ENCODE results near the gene HYAL1.
A peak's percentile ranks its signal among the peaks of the same experiment; 100 is the strongest.
"Not testable (repeated sequence)": the region's sequence is repeated elsewhere in the genome, so short reads cannot be mapped to it uniquely, and the experiment has no call there.

The HYAL1 gene

GRCh38 chr3:50264383-50264963 lies 38.9 kb downstream of the HYAL1 start:
- no peaks in the 10 kb centered on the region for H3K36me3 ChIP-seq (ENCODE audit: insufficient read depth, low read length)
- peaks cover 45% of the 10 kb centered on the region for H3K4me1 ChIP-seq (ENCODE audit: control insufficient read depth, insufficient read depth, low read length, unreplicated experiment)
- no peaks in the 10 kb centered on the region for H3K27me3 ChIP-seq (ENCODE audit: insufficient read depth, low read length)
- no peak overlapping the region for H2AFZ ChIP-seq (ENCODE audit: low read length, unreplicated experiment)
- no peak overlapping the region for H3K4me3 ChIP-seq (ENCODE audit: low read depth, low read length)
- H3K79me2 ChIP-seq (ENCODE audit: control insufficient read depth, insufficient read depth, low read length, unreplicated experiment) = no peaks in the 10 kb centered on the region
- no peak overlapping the region for H3K27ac ChIP-seq (ENCODE audit: low read depth, low read length)

GRCh38 chr3:50263478-50264382 lies 39.6 kb downstream of the HYAL1 start:
- Histone ChIP-seq H3K4me3 (ENCODE audit: low read depth, low read length) (no peak overlapping the region), H3K27ac (ENCODE audit: low read depth, low read length) (peak overlapping the region; percentile 36; the same call in 1 of the 2 replicates), H2AFZ (ENCODE audit: low read length, unreplicated experiment) (no peak overlapping the region), H3K36me3 (ENCODE audit: insufficient read depth, low read length) (no peaks in the 10 kb centered on the region), H3K79me2 (ENCODE audit: control insufficient read depth, insufficient read depth, low read length, unreplicated experiment) (no peaks in the 10 kb centered on the region), H3K4me1 (ENCODE audit: control insufficient read depth, insufficient read depth, low read length, unreplicated experiment) (peaks cover 39% of the 10 kb centered on the region), H3K27me3 (ENCODE audit: insufficient read depth, low read length) (no peaks in the 10 kb centered on the region)

DNA sequence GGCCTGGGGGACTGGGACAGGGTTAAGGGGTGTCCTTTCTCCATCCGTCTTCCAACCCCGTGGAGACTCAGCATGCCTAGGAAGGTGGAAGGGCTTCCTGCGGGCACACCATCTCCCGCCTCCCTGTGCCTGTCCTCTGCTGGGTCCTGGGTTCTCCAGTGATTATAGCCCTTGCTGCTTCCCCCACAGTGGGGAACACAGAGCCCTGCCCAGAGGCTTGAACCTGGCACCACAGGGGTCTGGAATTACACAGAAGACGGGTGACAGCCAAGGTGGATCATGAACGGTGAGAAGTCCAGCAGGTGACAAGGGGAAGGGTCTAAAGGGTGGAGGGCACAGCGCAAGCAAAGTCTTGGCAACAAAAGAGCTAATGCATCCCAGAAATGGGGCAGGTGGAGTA lies 40.6 kb downstream of the HYAL1 start:
- Histone ChIP-seq H2AFZ (ENCODE audit: low read length, unreplicated experiment) (no peak overlapping the region), H3K4me3 (ENCODE audit: low read depth, low read length) (no peak overlapping the region), H3K27me3 (ENCODE audit: insufficient read depth, low read length) (no peaks in the 10 kb centered on the region), H3K36me3 (ENCODE audit: insufficient read depth, low read length) (no peaks in the 10 kb centered on the region), H3K27ac (ENCODE audit: low read depth, low read length) (no peak overlapping the region), H3K4me1 (ENCODE audit: control insufficient read depth, insufficient read depth, low read length, unreplicated experiment) (peaks cover 35% of the 10 kb centered on the region), H3K79me2 (ENCODE audit: control insufficient read depth, insufficient read depth, low read length, unreplicated experiment) (no peaks in the 10 kb centered on the region)

DNA sequence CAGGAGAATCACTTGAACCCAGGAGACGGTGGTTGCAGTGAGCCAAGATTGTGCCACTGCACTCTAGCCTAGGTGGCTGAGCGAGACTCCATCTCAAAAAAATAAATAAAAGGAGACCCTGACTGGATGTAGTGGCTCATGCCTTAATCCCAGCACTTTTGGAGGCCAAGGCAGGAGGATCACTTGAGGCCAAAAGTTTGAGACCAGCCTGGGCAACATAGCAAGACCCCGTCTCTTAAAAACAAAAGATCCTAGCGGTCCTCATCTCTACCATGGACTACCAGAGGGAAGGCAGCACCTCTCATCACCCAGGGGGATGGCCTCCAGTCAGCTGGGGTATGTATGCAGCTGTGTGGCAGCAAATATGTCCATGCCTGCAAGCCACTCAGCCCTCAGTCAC lies 41.2 kb downstream of the HYAL1 start:
- H3K27ac ChIP-seq (ENCODE audit: low read depth, low read length); H3K79me2 ChIP-seq (ENCODE audit: control insufficient read depth, insufficient read depth, low read length, unreplicated experiment); H2AFZ ChIP-seq (ENCODE audit: low read length, unreplicated experiment); H3K27me3 ChIP-seq (ENCODE audit: insufficient read depth, low read length); H3K4me3 ChIP-seq (ENCODE audit: low read depth, low read length); H3K36me3 ChIP-seq (ENCODE audit: insufficient read depth, low read length): not testable (repeated sequence)
- H3K4me1 ChIP-seq (ENCODE audit: control insufficient read depth, insufficient read depth, low read length, unreplicated experiment) = peaks cover 35% of the 10 kb centered on the region

- Histone ChIP-seq H2AFZ (ENCODE audit: low read length, unreplicated experiment) (no peak overlapping the region), H3K4me1 (ENCODE audit: control insufficient read depth, insufficient read depth, low read length, unreplicated experiment) (peaks cover 35% of the 10 kb centered on the region), H3K36me3 (ENCODE audit: insufficient read depth, low read length) (peaks cover 9% of the 10 kb centered on the region), H3K27ac (ENCODE audit: low read depth, low read length) (no peak overlapping the region), H3K27me3 (ENCODE audit: insufficient read depth, low read length) (no peaks in the 10 kb centered on the region), H3K79me2 (ENCODE audit: control insufficient read depth, insufficient read depth, low read length, unreplicated experiment) (peaks cover 4% of the 10 kb centered on the region), H3K4me3 (ENCODE audit: low read depth, low read length) (no peak overlapping the region)
These were observed 41.9 kb downstream of the HYAL1 start for GRCh38 chr3:50261505-50261904.

DNA sequence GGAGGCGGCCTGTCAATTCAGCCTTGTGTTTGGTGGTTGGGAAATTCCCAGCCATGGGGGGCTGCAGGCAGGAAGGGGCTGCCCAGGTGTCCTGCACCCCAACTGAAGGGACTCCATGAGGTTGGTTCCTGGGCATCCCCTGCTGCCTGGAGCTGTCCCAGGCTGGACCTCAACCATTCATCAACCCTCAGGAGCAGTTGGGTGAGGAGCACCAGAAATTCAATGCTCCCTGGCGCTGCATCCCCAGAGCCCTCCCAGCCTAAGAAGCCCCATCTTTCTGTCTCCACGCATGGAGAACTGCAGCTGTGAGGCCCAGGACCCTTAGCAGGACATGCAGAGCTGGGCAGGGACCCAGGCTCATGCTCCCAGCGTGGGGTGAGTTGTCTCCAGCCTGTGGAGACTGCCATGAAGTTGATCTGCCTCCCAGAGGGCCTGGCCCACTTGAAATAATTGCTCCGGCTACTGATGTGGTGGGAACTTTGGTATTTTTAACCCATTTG lies 42.4 kb downstream of the HYAL1 start:
- peak overlapping the region; percentile 74 for H3K4me3 ChIP-seq (ENCODE audit: low read depth, low read length)
- H3K27me3 ChIP-seq (ENCODE audit: insufficient read depth, low read length) = no peaks in the 10 kb centered on the region
- H3K27ac ChIP-seq (ENCODE audit: low read depth, low read length) = no peak overlapping the region
- H3K79me2 ChIP-seq (ENCODE audit: control insufficient read depth, insufficient read depth, low read length, unreplicated experiment) = peaks cover 4% of the 10 kb centered on the region
- H3K36me3 ChIP-seq (ENCODE audit: insufficient read depth, low read length) = peaks cover 10% of the 10 kb centered on the region
- peaks cover 35% of the 10 kb centered on the region for H3K4me1 ChIP-seq (ENCODE audit: control insufficient read depth, insufficient read depth, low read length, unreplicated experiment)
- no peak overlapping the region for H2AFZ ChIP-seq (ENCODE audit: low read length, unreplicated experiment)

DNA sequence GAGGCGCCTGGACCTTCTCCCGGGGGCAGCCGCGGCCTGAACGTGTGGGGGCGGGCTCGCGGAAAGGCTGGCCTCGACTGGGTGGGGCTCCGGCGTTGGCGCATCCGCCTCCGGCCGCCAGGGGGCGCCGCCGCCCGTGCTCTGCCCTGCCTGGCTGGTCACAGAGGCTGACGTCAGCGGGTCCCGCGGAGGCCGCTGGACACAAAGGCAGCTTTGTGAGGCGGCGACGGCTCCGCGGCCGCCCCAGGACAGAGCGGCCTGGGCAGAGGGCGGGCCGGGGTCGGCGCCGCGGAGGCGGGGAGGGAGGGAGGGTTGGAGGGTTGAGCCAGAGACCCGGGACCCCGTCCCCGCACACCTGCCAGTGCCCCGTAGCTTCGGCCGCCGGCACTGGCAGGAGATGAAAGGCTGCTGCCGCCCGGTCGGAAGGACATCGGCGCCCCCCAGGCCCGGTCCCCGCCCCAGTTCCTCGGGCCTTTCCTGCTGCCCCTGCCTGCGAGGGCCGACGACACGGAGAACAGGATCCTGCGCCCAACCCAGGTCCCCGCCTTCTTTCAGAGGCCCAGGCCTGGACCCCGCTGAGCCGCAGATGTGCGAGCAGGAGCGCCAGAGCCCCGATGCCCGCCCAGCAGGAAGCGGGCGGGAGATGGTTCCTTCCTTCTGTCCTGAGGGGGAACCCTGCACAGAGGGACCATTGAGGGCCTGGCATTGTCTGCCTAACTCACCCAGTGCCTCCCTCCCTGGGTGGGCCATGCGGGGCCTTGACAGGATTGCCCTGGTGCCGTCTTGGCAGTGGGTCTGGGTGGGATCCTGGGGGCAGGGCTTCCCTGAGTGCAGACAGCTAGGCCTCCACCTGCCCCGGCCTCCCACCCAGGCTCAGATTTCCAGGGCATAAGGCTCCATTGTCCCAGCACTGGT lies 43.1 kb downstream of the HYAL1 start:
- Histone ChIP-seq H3K36me3 (ENCODE audit: insufficient read depth, low read length) (peaks cover 10% of the 10 kb centered on the region), H2AFZ (ENCODE audit: low read length, unreplicated experiment) (peak overlapping the region; percentile 17), H3K4me1 (ENCODE audit: control insufficient read depth, insufficient read depth, low read length, unreplicated experiment) (peaks cover 36% of the 10 kb centered on the region), H3K27me3 (ENCODE audit: insufficient read depth, low read length) (no peaks in the 10 kb centered on the region), H3K79me2 (ENCODE audit: control insufficient read depth, insufficient read depth, low read length, unreplicated experiment) (peaks cover 7% of the 10 kb centered on the region), H3K27ac (ENCODE audit: low read depth, low read length) (peak overlapping the region; percentile 61), H3K4me3 (ENCODE audit: low read depth, low read length) (peak overlapping the region; percentile 74)

DNA sequence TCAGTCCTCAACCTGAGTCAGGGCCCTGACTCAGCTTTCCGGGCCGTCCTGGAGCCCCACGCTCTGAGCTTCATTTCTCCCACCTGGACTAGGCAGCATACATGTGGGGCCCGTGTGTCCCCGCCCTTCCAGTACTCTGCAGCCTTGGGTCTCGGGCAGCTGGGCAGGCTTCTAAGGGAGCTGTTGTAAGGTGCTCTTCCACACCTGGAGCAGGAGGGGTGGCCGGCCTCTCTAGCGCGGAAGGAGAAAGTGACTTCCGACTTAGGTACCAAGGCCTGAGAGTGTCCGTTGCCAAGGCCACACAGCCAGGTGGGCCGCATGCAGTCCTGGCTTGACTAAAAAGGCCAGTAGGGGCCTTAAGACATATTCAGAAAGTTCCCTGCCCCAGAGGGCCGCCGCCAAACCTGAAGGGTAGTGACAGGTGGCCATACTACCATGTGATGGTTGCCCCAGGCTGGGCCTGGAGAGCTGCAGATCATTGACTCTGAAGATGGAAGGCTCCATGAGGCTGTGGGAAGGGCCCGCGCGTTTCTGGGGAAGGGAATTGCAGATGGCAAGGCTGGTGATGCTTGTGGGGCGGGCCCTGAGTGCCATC lies 43.8 kb downstream of the HYAL1 start:
- peaks cover 13% of the 10 kb centered on the region for H3K79me2 ChIP-seq (ENCODE audit: control insufficient read depth, insufficient read depth, low read length, unreplicated experiment)
- H3K4me1 ChIP-seq (ENCODE audit: control insufficient read depth, insufficient read depth, low read length, unreplicated experiment) = peaks cover 36% of the 10 kb centered on the region
- H3K27ac ChIP-seq (ENCODE audit: low read depth, low read length) = peak overlapping the region; percentile 40; the same call in 1 of the 2 replicates
- peaks cover 10% of the 10 kb centered on the region for H3K36me3 ChIP-seq (ENCODE audit: insufficient read depth, low read length)
- no peak overlapping the region for H3K4me3 ChIP-seq (ENCODE audit: low read depth, low read length)
- H2AFZ ChIP-seq (ENCODE audit: low read length, unreplicated experiment) = no peak overlapping the region
- no peaks in the 10 kb centered on the region for H3K27me3 ChIP-seq (ENCODE audit: insufficient read depth, low read length)

DNA sequence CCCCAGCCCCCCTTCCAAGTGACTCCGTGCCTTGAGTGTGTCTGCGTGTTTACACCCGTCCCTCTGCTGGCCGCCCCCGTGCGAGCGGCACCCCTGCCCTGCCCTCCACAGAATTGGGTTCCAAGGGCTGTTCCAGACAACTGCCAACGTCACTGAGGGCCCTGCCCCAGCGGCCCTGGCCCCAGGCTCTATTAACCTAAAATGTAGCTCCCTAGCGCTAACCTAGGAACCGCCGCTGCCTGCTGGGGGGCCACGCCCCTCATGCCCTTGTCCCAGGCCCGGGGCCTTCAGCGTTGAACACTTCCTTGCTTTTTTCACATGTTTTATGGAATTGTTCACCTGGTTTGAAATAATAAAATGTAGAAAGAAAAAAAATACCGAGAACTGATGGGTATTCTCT lies 44.4 kb downstream of the HYAL1 start:
- Histone ChIP-seq H3K36me3 (ENCODE audit: insufficient read depth, low read length) (peaks cover 10% of the 10 kb centered on the region), H3K27ac (ENCODE audit: low read depth, low read length) (no peak overlapping the region), H3K79me2 (ENCODE audit: control insufficient read depth, insufficient read depth, low read length, unreplicated experiment) (peaks cover 14% of the 10 kb centered on the region), H2AFZ (ENCODE audit: low read length, unreplicated experiment) (no peak overlapping the region), H3K4me3 (ENCODE audit: low read depth, low read length) (no peak overlapping the region), H3K4me1 (ENCODE audit: control insufficient read depth, insufficient read depth, low read length, unreplicated experiment) (peaks cover 36% of the 10 kb centered on the region), H3K27me3 (ENCODE audit: insufficient read depth, low read length) (no peaks in the 10 kb centered on the region)
